Suppressor macrophage treated with lipopolysaccharide for 4 hours (primary cell): ENCODE measurements around the gene RNF11.

Experiments
- DNase-seq: peaks from one replicate; pipeline ENCODE4 v3.0.0-alpha.2; 2020

Gene RNF11

GRCh38 chr1:51297401-51298321 is 61.6 kb downstream of the RNF11 start:
- no peak for DNase-seq

GRCh38 chr1:51298322-51298705 is 62.2 kb downstream of the RNF11 start:
- DNase-seq = no peak

DNA sequence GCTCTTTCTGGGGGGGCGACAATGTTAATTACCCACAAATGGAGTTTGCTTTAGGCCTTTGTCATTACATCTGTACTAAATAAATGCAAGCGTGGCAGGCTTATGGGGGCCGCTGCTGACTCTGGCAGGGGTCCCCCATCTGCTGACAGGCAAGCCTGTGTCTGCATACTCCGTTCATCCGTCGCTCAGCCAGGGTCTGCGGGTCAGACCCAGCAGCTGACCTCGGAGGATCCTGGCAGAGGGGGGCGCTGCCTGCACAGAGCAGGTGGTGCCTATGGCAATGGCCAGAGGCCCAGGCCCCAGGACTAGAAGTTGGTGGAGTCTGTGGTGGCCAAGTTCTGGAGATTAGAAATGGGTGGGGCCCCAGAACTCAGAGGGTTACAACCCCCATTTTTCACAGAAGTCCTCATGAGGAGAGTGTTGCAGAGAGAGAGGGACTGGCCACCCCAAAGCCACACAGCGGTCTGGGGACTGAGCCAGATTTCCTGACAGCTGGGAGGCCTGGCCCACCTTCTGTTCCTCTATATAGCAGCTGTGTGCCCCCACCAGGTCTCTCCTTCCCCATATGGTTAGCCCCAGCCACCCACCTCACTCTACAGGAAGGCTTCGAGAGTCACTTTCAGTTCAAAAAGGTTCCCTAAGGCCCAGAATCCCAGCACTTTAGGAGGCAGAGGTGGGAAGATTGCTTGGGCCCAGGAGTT is 63.3 kb downstream of the RNF11 start:
- no peak for DNase-seq

DNA sequence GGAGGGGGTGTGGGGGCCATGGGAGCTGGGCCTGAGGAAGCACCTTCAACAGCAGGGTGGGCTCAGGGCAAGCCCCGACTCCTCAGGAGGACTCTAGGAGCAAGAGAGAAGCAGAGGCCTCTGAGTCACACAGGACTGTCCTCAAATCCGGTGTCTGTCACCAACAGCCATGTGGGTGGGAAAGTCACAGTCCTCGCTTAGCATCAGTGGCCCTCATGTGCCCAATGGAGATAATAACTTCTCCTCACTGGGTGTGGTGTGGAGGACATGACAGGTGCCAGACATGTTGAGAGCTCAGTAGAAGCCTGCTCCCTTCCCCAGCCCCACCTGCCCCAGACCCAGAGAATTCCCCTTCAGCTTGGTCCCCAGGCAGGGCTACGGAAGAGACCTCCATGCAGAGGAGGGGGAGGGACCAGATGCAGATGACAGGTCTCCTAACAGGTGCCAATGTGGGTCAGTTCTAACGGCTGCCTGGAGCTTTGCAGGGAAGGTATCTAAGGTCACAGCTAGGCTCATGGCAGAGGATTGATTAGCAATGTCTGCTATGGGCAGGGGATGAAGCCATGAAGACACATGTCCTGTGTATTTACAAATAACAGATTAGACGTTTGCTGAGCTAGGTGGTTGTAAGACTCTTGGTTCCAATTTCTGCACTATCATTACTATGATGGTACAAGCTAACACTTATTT is 64.1 kb downstream of the RNF11 start:
- DNase-seq = no peak

- no peak for DNase-seq
Observed at GRCh38 chr1:51301152-51301843, 65.2 kb downstream of the RNF11 start.

DNA sequence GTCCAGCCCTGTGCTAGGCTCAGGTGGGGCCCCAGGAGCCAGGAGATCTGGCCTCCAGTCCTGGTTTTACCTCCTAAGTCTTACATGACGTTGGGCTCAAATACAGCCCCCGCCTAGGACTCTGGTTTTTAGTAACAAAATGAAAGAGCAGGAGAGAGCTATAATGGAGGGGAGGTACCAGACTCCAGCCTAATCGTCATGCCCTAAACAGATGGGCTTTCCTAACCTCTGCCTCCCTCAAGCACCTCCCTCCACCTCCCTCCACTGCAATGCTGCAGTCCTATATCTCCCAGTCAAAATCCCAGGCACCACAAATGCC is 65.7 kb downstream of the RNF11 start:
- DNase-seq = no peak

DNA sequence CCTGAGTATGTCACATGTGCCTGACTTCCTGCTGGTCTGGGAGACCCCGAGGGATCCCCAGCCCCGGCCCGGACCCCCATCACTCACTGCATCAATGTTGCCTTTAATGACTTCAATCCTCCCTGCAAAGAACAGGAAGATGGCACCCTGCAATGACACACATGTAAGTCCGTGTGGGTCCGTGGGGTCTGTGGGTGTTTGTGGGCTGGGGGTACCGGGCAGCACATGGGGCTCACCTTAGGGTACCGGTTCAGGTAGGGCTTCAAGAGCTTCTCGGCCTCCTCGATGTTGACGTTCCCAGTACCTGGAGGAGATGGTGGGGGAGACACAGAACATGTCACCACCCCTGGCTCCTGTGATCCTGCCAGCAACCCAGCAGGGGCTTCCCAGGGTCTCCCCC is 66.2 kb downstream of the RNF11 start:
- no peak for DNase-seq

GRCh38 chr1:51302746-51303145 is 66.7 kb downstream of the RNF11 start:
- no peak for DNase-seq

GRCh38 chr1:51303315-51303714 is 67.2 kb downstream of the RNF11 start:
- DNase-seq = no peak

GRCh38 chr1:51303751-51304251 is 67.7 kb downstream of the RNF11 start:
- peak; percentile 90 for DNase-seq

DNA sequence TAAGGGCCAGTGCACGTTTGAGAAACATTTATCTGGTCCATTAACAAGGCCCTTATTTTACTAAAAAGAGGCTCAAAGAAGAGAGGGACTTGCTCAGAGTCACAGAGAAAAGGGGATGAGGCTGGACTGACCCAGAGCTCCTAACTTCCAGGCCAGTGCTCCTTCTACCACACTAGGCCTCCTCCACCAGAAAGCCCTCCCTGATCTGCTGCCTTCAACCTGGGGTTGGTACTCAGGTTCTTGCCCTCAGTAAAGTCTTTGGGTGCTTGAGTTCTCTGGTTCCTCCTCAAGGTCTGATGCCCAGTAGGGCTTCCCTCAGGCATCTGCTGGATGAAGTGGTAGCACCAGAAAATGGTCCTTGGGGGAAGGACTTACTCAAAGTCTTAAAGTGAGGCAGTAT is 68.3 kb downstream of the RNF11 start:
- DNase-seq = no peak

GRCh38 chr1:51305371-51305823 is 69.3 kb downstream of the RNF11 start:
- no peak for DNase-seq

DNA sequence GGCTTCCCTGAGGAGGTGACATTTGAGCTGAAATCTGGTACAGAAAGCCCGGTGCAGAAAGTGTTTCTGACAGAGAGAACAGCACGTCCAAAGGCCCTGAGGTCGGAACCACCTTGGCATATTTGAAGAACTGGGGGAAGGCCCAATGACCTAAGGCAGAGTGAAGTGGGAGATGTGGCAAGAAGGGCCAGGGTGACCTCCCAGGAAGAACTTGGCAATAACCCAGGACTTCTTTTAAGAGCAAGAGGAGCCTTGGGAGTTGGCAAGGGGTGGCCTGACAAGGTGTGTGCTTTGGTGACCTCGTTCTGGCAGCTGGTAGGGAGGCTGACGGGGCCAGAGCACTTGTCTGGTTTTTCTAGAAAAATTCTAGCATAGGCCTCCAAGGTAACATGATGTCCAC is 70.9 kb downstream of the RNF11 start:
- no peak for DNase-seq

DNA sequence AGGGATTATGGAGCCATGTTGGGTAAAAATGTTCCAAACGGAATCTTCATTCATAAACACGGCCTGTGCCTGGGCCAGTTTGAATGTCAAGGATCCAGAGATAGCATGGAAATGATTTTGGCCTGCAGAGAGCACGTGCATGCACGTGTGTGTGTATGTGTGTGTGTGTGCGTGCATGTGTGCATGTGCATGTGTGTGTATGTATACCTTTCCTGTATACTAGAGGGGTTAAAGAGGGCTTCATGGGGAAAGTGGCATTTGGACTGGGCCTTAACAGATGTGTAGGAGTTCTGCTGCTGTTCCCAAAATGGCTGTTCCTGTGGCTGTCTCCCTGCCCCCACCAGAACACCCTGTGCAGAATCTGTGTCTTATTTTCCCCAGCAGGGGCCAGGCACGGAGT is 72.6 kb downstream of the RNF11 start:
- DNase-seq = no peak

DNA sequence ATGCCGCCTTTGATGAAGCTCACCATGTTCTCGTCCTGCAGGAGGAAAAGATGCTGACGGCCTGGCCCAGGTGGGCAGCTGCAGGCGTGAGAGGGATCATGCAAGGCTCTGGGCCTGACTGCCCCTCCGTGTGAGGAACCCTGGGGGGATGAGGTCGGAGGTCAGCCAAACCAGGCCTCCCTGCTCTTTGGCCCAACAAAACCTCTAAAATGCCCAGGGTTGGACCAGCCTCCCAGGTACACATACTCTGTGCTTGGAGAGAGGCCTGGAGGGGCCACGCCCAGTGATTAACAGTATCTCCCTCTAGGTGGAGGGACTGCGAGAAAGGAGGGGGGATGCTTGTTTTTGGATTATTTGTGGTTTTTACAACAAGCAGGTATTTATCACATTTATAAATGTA is 73.2 kb downstream of the RNF11 start:
- no peak for DNase-seq

GRCh38 chr1:51310871-51311613 is 75.0 kb downstream of the RNF11 start:
- no peak for DNase-seq

GRCh38 chr1:51311826-51312225 is 75.8 kb downstream of the RNF11 start:
- DNase-seq = no peak

GRCh38 chr1:51312718-51313117 is 76.6 kb downstream of the RNF11 start:
- DNase-seq = no peak

DNA sequence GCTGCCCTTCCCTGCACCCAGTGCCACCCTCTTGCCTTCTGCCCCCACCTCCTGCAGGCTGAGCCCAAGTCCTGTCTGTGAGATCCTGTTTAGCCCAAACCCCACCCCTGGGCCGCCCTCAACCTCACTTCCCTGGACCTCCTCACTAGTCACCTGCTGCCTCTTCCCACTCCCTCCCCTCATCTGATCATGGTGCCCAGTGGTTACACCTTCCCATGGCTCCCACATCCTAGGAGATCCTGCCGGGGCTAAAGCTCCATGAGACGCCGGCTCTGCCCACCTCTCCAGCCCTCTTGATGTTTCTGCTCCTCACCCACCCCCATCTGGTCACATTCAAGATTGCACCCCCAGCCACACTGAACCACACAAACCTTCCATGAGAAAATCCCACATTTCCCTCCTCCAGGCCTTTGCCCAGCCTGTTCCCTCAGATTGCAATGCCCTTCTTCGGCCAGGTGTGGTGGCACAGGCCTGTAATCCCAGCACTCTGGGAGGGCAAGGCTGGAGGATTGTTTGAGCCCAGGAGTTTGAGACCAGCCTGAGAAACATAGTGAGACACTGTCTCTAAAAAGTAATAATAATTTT is 77.3 kb downstream of the RNF11 start:
- no peak for DNase-seq

- peak; percentile 40 for DNase-seq
Observed at GRCh38 chr1:51313961-51314777, 78.1 kb downstream of the RNF11 start.

DNA sequence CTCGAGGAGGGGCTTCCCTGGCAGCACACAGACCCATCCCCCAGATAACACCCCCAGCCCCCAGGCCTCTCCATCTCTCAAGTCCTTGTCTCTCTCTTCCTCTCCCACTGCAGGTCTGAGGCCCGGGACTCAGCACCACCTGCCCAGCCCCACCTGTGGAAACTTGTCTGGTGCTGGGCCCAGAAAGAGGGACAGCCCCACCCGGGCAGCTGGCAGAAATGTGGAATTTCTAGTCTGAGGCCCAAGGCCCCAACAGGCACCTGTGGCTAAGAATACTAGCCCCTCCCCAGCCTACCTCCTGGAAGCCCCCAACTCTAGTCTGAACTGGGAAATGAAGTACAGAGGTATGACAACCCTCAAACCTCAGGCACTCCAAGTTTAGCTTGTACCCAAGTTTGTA is 78.9 kb downstream of the RNF11 start:
- no peak for DNase-seq
